ENCODE measurements around the gene B3GALT6.

- TF ChIP-seq POLR2AphosphoS5 (IDR thresholded peaks at IDR 0.05; ENCODE audit: borderline replicate concordance, low read depth, low read length): no peak
- no peak for TF ChIP-seq EZH2 (IDR thresholded peaks at IDR 0.05)
- TF ChIP-seq FOXP2 (optimal IDR thresholded peaks at IDR 0.05; ENCODE audit: control extremely low read depth, extremely low read length, insufficient read depth): no peak
Observed at GRCh38 chr1:1243266-1243660, 11.2 kb downstream of the B3GALT6 start.

All from SK-N-MC (cell line).